Measurements from ENCODE around the gene GPX3. TPM values are rescaled to one million over a fixed set of nuclear protein-coding genes. Genes with fewer than 3 reads are reported as not detected.

The GPX3 gene
- total and polyA plus RNA-seq, 10 of the 15 experiments (the other 5 are each of a cell fraction or from before 2014, with no cell fraction given) = 0.04 to 1.0 (median 0.15) TPM; not detected in 3

DNA sequence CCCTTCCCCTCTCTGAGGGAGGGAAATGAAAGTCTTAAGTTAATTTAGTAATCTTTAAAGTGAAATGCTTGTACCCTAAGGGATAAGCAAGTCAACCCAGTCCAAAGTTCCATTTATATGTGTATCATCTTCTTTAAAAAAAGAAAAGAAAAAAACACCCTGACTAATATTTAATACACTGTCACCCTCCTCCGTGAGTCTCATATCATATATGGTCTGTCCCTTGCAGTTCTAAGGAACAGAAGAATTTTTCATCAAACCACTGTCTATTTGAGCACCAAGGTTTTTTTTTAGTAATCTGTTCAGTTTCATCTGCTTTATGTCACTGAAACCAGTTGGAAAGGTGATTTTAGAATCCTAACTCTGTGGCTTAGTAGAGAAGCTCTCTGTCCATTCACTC lies 45.2 kb downstream of the GPX3 start:
- POLR2A ChIA-PET = interaction anchor here (0.8 to 2.3 kb wide), 8 partner anchors 13 to 92 kb away, joined by 3 to 12 read pairs (median 3); partner anchors contain the start of gene ANXA6
- peaks cover 82% of the 10 kb centered on the region for H3K4me1 ChIP-seq (ENCODE audit: control insufficient read depth, insufficient read depth, low read length)
- 9% methylated on average over 1 of the region's 1 CpG for WGBS (ENCODE audit: insufficient coverage, insufficient replicate concordance, low lambda C conversion rate, missing lambda C conversion rate)

More for the DNA sequence above, 45.2 kb downstream of the GPX3 start:
- CTCF ChIA-PET = interaction anchor here (0.6 to 3.6 kb wide), 12 partner anchors 9 to 686 kb away, joined by 3 to 23 read pairs (median 6); partner anchors contain the start of gene TNIP1
- peak; percentile 39; the same call in 1 of the 2 replicates for TF ChIP-seq JUNB (IDR thresholded peaks at IDR 0.05)
- TF ChIP-seq ETV6 (conservative IDR thresholded peaks at IDR 0.05 in 1 of 2, IDR thresholded peaks at IDR 0.05 in 1 of 2; ENCODE audit: borderline replicate concordance in 1 of 2, low read depth in 1 of 2) = no peak
- no peak for TF ChIP-seq RELA (IDR thresholded peaks at IDR 0.05; ENCODE audit: borderline replicate concordance, partially characterized antibody)
- no peak for TF ChIP-seq SMAD1 (IDR thresholded peaks at IDR 0.05; ENCODE audit: low read depth, partially characterized antibody)
- TF ChIP-seq, protein P1, sequence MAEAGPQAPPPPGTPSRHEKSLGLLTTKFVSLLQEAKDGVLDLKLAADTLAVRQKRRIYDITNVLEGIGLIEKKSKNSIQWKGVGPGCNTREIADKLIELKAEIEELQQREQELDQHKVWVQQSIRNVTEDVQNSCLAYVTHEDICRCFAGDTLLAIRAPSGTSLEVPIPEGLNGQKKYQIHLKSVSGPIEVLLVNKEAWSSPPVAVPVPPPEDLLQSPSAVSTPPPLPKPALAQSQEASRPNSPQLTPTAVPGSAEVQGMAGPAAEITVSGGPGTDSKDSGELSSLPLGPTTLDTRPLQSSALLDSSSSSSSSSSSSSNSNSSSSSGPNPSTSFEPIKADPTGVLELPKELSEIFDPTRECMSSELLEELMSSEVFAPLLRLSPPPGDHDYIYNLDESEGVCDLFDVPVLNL (IDR thresholded peaks at IDR 0.05; ENCODE audit: low read depth, low read length) = no peak
- TF ChIP-seq RUNX3 (IDR thresholded peaks at IDR 0.05; ENCODE audit: low read length) = peak; percentile 51; the same call in 1 of the 2 replicates
- no peak for TF ChIP-seq EED (IDR thresholded peaks at IDR 0.05; ENCODE audit: low read depth)
- TF ChIP-seq RBBP5 (conservative IDR thresholded peaks at IDR 0.05) = no peak
- peak; percentile 39; the same call in 1 of the 2 replicates for TF ChIP-seq NFIC (IDR thresholded peaks at IDR 0.05; ENCODE audit: low read depth, low read length)
- TF ChIP-seq, protein P2, sequence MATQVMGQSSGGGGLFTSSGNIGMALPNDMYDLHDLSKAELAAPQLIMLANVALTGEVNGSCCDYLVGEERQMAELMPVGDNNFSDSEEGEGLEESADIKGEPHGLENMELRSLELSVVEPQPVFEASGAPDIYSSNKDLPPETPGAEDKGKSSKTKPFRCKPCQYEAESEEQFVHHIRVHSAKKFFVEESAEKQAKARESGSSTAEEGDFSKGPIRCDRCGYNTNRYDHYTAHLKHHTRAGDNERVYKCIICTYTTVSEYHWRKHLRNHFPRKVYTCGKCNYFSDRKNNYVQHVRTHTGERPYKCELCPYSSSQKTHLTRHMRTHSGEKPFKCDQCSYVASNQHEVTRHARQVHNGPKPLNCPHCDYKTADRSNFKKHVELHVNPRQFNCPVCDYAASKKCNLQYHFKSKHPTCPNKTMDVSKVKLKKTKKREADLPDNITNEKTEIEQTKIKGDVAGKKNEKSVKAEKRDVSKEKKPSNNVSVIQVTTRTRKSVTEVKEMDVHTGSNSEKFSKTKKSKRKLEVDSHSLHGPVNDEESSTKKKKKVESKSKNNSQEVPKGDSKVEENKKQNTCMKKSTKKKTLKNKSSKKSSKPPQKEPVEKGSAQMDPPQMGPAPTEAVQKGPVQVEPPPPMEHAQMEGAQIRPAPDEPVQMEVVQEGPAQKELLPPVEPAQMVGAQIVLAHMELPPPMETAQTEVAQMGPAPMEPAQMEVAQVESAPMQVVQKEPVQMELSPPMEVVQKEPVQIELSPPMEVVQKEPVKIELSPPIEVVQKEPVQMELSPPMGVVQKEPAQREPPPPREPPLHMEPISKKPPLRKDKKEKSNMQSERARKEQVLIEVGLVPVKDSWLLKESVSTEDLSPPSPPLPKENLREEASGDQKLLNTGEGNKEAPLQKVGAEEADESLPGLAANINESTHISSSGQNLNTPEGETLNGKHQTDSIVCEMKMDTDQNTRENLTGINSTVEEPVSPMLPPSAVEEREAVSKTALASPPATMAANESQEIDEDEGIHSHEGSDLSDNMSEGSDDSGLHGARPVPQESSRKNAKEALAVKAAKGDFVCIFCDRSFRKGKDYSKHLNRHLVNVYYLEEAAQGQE (IDR thresholded peaks at IDR 0.05; ENCODE audit: low read depth, low read length) = no peak
- TF ChIP-seq, protein P3, sequence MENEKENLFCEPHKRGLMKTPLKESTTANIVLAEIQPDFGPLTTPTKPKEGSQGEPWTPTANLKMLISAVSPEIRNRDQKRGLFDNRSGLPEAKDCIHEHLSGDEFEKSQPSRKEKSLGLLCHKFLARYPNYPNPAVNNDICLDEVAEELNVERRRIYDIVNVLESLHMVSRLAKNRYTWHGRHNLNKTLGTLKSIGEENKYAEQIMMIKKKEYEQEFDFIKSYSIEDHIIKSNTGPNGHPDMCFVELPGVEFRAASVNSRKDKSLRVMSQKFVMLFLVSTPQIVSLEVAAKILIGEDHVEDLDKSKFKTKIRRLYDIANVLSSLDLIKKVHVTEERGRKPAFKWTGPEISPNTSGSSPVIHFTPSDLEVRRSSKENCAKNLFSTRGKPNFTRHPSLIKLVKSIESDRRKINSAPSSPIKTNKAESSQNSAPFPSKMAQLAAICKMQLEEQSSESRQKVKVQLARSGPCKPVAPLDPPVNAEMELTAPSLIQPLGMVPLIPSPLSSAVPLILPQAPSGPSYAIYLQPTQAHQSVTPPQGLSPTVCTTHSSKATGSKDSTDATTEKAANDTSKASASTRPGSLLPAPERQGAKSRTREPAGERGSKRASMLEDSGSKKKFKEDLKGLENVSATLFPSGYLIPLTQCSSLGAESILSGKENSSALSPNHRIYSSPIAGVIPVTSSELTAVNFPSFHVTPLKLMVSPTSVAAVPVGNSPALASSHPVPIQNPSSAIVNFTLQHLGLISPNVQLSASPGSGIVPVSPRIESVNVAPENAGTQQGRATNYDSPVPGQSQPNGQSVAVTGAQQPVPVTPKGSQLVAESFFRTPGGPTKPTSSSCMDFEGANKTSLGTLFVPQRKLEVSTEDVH (IDR thresholded peaks at IDR 0.05; ENCODE audit: low read depth, partially characterized antibody) = no peak
- peaks cover 52 to 68% of the 10 kb centered on the region in 2 experiments for H3K36me3 ChIP-seq (ENCODE audit: control insufficient read depth in 2 of 2, insufficient read depth in 2 of 2, low read length in 1 of 2)
- FAIRE-seq = no peak
- peak overlapping the region; percentile 39 for H3K4me3 ChIP-seq
- H3K79me2 ChIP-seq (ENCODE audit: control insufficient read depth, insufficient read depth, low read length) = peaks cover 87% of the 10 kb centered on the region
- no peaks in the 10 kb centered on the region for H3K9me3 ChIP-seq (replicated peaks; ENCODE audit: control insufficient read depth, insufficient read depth, low read length)
- intact Hi-C loops (cut with micrococcal nuclease; ENCODE audit: unreplicated experiment) = no loop called here
- DNase-seq (ENCODE audit: low read depth, low spot score) = no peak
- H2AFZ ChIP-seq (ENCODE audit: control insufficient read depth, low read depth, low read length) = no peak overlapping the region
- H3K27me3 ChIP-seq (replicated peaks in 1 of 2; ENCODE audit: control insufficient read depth in 2 of 2, insufficient read depth in 2 of 2, low read length in 1 of 2) = no peaks in the 10 kb centered on the region
- peak; percentile 6 for ATAC-seq
- H3K27ac ChIP-seq (ENCODE audit: control insufficient read depth, insufficient read depth) = peak overlapping the region; percentile 65; the same call in 1 of the 2 replicates
- peak overlapping the region; percentile 86; the same call in 1 of the 2 replicates for H3K4me2 ChIP-seq (ENCODE audit: control insufficient read depth, insufficient read depth)
- H3K9ac ChIP-seq (ENCODE audit: control insufficient read depth, insufficient read depth, low read length) = no peak overlapping the region
- RAD21 ChIA-PET (ENCODE audit: unreplicated experiment) = interaction anchor here (0.9 to 2.0 kb wide), 7 partner anchors 11 to 99 kb away, joined by 3 to 18 read pairs (median 3); no protein-coding TSS in a partner anchor
- in situ Hi-C loops (cut with MboI) = no loop called here
- SMC1A ChIA-PET (ENCODE audit: uncharacterized antibody, unreplicated experiment) = interaction anchor here (0.7 to 2.7 kb wide), 12 partner anchors 10 to 92 kb away, joined by 3 to 13 read pairs (median 4); partner anchors contain the start of gene ANXA6
- no TSS peak for BruUV-seq (replicated peaks)
- peaks cover 34% of the 10 kb centered on the region for H4K20me1 ChIP-seq (ENCODE audit: control insufficient read depth, insufficient read depth)
